GM21360 (cell line): ENCODE measurements around the gene SP4.

Experiments used
- ATAC-seq: cut with Tn5 transposase; IDR thresholded peaks from one replicate; pipeline ENCODE4 v1.9.1; 2021; ENCODE audit warnings: mild to moderate bottlenecking, moderate library complexity; ENCODE audit not compliant: unreplicated experiment

SP4 gene

GRCh38 chr7:21443149-21443841 lies 15.4 kb downstream of the SP4 start:
- no peak for ATAC-seq

DNA sequence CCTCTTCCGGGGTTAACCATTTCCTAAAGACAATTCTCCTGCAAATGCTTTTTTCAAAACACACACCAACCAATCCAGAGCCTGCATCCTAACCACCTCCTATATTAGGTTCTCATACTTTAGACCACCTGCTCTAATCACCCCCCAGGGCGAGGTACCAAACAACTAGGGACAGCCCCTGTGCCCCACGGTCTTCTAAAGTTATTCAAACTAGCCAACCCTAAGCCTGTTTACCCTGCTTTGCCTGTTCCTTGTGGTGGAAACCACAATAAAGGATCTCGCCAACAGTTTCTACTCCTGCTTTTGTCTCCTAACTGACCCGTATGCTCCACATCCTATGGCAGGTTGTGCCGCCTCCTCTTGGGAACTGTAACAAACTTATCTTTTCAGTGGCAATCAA lies 21.1 kb downstream of the SP4 start:
- ATAC-seq = no peak

DNA sequence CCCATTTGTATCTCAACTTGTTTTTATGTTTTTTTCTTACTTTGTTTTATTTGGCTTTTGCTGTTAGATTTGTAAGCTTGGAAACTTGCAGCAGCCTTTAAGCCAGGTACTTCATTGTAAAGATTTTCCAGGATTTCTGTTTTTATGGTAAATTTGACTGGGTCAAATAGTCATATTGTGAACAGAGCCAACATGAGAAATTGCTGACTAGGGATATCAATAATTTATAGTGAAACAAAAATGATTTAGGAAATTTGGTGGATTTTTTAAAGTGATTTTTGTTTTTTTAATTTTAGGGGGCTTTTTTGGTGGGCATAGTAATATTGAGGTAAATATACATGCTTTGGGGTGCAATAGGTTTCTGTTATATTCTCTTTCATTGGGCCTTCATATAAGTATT lies 22.2 kb downstream of the SP4 start:
- ATAC-seq = no peak

- no peak for ATAC-seq
Measured at GRCh38 chr7:21450941-21451340, 23.1 kb downstream of the SP4 start.

GRCh38 chr7:21454182-21454581 lies 26.3 kb downstream of the SP4 start:
- no peak for ATAC-seq

- ATAC-seq = no peak
Measured at GRCh38 chr7:21454906-21455305, 27.0 kb downstream of the SP4 start.

- no peak for ATAC-seq
Measured at GRCh38 chr7:21461282-21461681, 33.4 kb downstream of the SP4 start.

DNA sequence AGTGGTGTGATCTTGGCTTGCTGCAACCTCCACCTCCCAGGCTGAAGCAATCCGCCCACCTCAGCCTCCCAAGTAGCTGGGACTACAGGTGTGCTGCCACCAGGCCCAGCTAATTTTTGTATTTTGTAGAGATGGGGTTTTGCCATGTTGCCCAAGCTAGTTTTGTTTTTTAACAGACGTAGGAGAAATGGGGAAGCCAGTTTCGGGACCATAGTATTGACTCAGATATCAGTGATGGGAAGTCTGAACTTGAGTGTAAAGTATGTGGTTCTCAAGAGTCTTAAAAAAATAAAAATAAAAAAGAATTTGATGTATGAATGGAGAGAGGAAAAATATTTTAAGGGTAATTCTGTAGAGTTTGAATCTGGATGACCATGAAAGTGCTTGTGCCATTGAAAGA lies 34.2 kb downstream of the SP4 start:
- no peak for ATAC-seq

GRCh38 chr7:21463524-21463923 lies 35.6 kb downstream of the SP4 start:
- ATAC-seq = no peak

DNA sequence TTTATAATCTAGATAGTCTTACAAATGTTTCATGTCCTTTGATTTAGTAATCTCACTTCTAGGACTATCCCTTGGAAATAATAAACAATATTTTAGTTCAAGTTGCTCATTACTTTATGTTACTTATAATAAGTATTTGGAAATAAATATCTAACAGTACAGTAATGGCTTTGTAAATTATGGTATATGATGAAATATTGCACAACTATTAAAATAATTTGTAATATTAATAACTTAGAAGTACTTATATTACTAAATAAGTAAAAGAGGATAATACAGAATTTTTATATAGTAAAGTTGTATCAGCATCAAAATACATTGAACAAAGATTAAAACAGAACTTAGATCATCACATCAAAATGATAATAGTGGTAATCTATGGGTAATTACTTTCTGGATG lies 41.1 kb downstream of the SP4 start:
- no peak for ATAC-seq

DNA sequence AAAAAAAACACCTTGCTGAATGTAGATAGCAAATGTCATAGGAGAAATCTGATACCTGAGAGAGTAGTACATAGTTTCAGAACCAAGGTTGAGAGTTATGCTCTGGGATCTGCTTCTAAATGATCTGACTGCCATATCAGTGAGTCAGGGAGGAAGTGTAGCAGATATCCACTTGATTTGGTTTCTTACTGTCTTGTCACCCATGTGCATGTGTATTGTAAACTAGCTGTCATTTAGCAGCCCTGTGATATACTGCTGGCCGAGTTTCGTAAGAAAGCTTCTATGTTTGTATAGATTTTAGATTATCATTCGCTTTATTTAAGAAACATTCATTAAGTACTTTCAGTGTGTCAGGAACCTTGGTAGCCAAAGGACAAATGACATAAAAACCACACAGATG lies 42.0 kb downstream of the SP4 start:
- no peak for ATAC-seq

- no peak for ATAC-seq
Measured at GRCh38 chr7:21472029-21472428, 44.1 kb downstream of the SP4 start.

DNA sequence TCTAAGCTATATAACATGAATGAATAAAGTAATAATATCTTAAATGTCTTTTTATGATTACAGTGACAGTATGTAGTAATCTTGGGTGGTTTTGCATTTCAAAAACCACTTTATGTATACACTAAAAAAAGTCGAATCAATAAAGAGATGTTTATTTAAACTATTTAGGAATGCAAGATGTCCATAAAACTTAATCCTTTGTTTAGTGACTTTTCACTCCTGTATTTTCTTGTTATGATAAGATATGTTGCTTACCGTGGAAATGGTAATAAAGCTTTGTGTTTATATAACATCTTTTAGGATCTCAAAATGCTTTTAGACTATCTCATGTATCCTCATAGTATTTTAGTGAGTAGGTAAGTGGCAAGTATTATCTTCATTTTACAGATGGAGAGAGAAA lies 48.5 kb downstream of the SP4 start:
- no peak for ATAC-seq

DNA sequence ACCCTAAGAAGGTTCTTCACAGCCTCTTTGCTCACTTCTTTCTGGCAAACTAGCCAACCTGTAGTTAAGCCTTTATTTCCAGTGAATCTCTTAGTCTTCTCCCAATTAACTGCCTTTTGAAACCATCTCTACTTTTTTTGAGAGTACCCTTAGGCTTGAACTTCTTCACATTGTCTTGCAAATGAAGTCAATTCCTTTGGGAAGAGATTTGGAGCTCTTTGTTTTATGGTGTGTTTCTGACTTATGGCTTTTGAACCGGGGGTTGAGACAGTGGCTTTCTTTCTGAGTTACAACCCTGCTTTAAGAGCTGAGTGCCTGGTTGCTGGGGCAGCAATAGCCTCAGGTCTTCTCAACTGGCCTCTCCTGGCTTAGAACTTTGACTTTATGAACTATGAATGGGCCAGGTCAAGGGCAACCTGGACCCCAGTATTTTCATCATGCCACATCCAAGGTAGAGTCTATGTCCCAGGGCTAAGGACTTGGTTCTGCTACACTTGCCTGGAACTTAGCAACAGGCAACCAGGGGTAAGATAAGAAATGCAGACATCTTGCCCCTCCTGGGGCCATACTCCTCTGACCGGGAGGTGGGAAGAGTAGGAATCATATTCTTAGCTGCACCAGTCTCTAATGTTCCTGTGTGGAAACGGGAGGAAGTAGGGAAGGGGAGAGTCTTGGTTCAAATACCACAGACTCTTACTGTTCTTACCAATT lies 53.0 kb downstream of the SP4 start:
- ATAC-seq = no peak

DNA sequence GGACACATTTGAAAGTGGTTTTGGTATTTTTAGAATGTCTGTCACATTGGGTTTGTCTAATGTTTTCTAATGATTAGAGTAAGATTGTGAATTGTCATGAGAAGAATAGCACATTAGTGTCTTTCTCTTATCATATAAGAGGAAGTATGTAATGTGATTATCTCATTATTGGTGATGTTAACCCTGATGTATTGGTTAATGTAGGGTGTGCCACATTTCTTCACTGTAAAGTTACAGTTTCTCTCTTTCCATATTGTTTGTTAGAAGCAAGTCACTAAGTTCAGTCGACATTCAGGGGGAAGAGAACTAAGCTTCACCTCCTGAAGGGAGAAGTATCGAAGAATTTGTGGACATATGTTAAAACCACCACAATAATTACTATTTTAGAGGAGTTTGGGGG lies 58.6 kb downstream of the SP4 start:
- ATAC-seq = no peak

- ATAC-seq = no peak
Measured at GRCh38 chr7:21495731-21496130, 67.8 kb downstream of the SP4 start.

DNA sequence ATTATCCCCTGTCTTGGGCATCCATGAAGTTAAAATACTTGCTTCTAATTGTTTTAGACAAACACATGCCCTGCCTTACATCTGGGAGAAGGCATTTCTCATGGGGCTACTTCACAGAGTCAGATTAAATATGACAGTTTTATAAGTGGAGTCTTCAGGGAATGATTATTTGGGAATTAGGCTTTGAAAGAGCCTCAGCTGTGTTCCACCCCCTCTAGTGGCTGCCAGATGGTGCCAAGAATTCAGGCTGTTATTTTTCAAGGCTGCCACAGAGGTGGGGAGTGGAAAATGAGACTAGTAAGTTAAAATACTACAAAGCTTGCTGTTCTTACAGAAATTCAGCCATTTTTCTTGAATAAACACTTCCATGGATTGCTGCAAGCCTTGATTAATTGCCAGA lies 69.2 kb downstream of the SP4 start:
- ATAC-seq = no peak

DNA sequence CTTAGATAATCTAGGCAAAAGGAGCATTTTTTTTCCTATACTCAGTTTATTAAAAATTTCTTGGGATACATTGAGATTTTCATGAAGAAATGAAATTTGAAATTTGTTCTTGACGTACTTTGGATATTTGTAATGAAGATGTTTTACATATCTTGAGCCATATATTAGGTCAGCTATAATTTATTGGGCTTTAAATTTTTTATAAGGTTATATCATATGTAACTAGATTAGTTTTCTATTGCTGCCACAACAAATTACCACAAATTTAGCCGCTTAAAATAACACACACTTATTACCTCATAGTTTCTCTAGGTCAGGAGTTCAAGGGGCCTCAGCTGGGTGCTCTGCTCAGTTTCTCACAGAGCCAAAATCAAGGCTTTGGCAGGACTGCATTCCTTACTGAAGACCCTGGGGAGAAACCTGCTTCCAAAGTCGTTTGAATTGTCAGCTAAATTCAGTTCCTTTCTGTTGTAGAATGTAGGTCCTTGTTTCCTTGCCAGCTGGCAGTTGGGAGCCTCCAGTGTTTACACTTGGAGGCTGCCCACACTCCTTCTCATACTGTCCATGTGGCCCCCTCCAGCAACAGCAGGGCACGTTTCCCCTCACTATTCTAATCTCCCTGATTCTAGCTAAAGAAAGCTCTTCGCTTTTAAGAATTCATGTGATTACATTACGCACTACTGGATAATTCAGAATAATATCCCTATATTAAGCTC lies 72.4 kb downstream of the SP4 start:
- ATAC-seq = no peak

- no peak for ATAC-seq
Measured at GRCh38 chr7:21504021-21504420, 76.1 kb downstream of the SP4 start.

GRCh38 chr7:21507627-21508343 lies 79.9 kb downstream of the SP4 start:
- no peak for ATAC-seq

- ATAC-seq = no peak
Measured at GRCh38 chr7:21508538-21508937, 80.7 kb downstream of the SP4 start.

DNA sequence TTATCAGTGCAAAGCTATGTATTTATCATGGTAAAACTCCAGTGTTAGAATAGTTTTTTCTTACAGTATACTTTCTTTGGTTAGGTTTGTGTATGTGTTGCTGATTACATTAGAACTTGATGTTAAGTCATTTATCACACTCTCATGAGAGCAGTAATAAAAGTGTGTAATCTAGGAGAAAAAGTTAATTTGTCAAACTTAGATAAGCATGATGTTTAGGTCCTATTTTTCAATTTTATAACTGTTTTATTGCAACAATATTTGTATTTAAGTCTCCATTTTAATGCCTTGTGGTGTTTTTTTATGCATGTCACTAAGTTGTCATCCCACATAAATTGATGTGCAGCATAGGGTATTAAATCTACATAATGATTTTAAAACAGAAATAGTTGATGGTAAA lies 86.2 kb downstream of the SP4 start:
- no peak for ATAC-seq
